H9 (cell line): ENCODE measurements around the gene KRT85. TPM values are rescaled to one million over a fixed set of nuclear protein-coding genes. Genes with fewer than 3 reads are reported as not detected.

Experiments used
- DNase-seq: peaks from one replicate; pipeline ENCODE4 v3.0.0-alpha.2; 2017
- H2AFZ ChIP-seq: one replicate; pipeline ENCODE4 v1.6.1; 2013; ENCODE audit warnings: mild to moderate bottlenecking, low read length, control low read depth, moderate library complexity
- H2AK5ac ChIP-seq: 2 replicates; pipeline ENCODE4 v1.6.1; 2013; ENCODE audit warnings: low read length, control low read depth, mixed read lengths; ENCODE audit not compliant: insufficient read length
- H2BK120ac ChIP-seq: one replicate; pipeline ENCODE4 v1.6.1; 2013; ENCODE audit warnings: low read depth, mild to moderate bottlenecking, low read length, control low read depth, inconsistent platforms; ENCODE audit not compliant: poor library complexity, severe bottlenecking
- H2BK12ac ChIP-seq: 2 replicates; pipeline ENCODE4 v1.6.1; 2013; ENCODE audit warnings: low read length, control low read depth, mixed read lengths, low read depth; ENCODE audit not compliant: insufficient read length
- H2BK15ac ChIP-seq: 2 replicates; pipeline ENCODE4 v1.6.1; 2013; ENCODE audit warnings: low read depth, low read length, control low read depth
- H2BK20ac ChIP-seq: one replicate; pipeline ENCODE4 v1.6.1; 2013; ENCODE audit warnings: low read depth, mild to moderate bottlenecking, low read length, control low read depth, inconsistent platforms; ENCODE audit not compliant: poor library complexity, severe bottlenecking
- H2BK5ac ChIP-seq: 2 replicates; pipeline ENCODE4 v1.6.1; 2013; ENCODE audit warnings: low read length, control low read depth, mixed read lengths; ENCODE audit not compliant: insufficient read length
- H3K14ac ChIP-seq: 2 replicates; pipeline ENCODE4 v1.6.1; 2013; ENCODE audit warnings: low read length, control low read depth; ENCODE audit not compliant: insufficient read depth
- H3K18ac ChIP-seq: 2 replicates; pipeline ENCODE4 v1.6.1; 2013; ENCODE audit warnings: low read depth, mild to moderate bottlenecking, mixed read lengths, low read length, control low read depth; ENCODE audit not compliant: insufficient read length
- H3K23ac ChIP-seq: 2 replicates; pipeline ENCODE4 v1.6.1; 2013; ENCODE audit warnings: low read length, control low read depth, mixed read lengths, low read depth; ENCODE audit not compliant: insufficient read length
- H3K23me2 ChIP-seq: 2 replicates; pipeline ENCODE4 v1.6.1; 2013; ENCODE audit warnings: low read depth, mild to moderate bottlenecking, mixed read lengths, low read length, control low read depth; ENCODE audit not compliant: insufficient read length, poor library complexity, severe bottlenecking
- H3K27ac ChIP-seq: 2 replicates; pipeline ENCODE4 v1.5.1; 2013; ENCODE audit warnings: low read length, control low read depth, mixed read lengths, low read depth; ENCODE audit not compliant: insufficient read length
- H3K27me3 ChIP-seq: 2 replicates; pipeline ENCODE4 v1.6.1; 2013; ENCODE audit warnings: low read length, control low read depth, inconsistent platforms; ENCODE audit not compliant: insufficient read depth
- H3K4ac ChIP-seq: 2 replicates; pipeline ENCODE4 v1.6.1; 2013; ENCODE audit warnings: low read depth, mild to moderate bottlenecking, control low read depth, inconsistent platforms, low read length, moderate library complexity
- H3K4me1 ChIP-seq: 2 replicates; pipeline ENCODE4 v1.6.1; 2013; ENCODE audit warnings: low read length, control low read depth, inconsistent platforms; ENCODE audit not compliant: insufficient read depth
- H3K4me2 ChIP-seq: 2 replicates; pipeline ENCODE4 v1.6.1; 2013; ENCODE audit warnings: low read length, control low read depth, mixed read lengths; ENCODE audit not compliant: insufficient read length, insufficient read depth
- H3K56ac ChIP-seq: 2 replicates; pipeline ENCODE4 v1.6.1; 2013; ENCODE audit warnings: low read depth, mild to moderate bottlenecking, mixed read lengths, low read length, control low read depth; ENCODE audit not compliant: insufficient read length
- H3K79me1 ChIP-seq: 2 replicates; pipeline ENCODE4 v1.6.1; 2013; ENCODE audit warnings: low read depth, mild to moderate bottlenecking, moderate library complexity, low read length, control low read depth, inconsistent platforms; ENCODE audit not compliant: insufficient read depth, poor library complexity, severe bottlenecking
- H3K79me2 ChIP-seq: 2 replicates; pipeline ENCODE4 v1.6.1; 2013; ENCODE audit warnings: low read length, control low read depth, inconsistent platforms; ENCODE audit not compliant: insufficient read depth
- H3K9ac ChIP-seq: 2 replicates; pipeline ENCODE4 v1.6.1; 2013; ENCODE audit warnings: low read length, control low read depth, mixed read lengths; ENCODE audit not compliant: insufficient read length; ENCODE audit errors: extremely low read depth
- H3K9me3 ChIP-seq: one replicate; pipeline ENCODE4 v1.6.1; 2013; ENCODE audit warnings: low read depth, low read length, inconsistent platforms; ENCODE audit not compliant: control insufficient read depth
- H3T11ph ChIP-seq: one replicate; pipeline ENCODE4 v1.6.1; 2013; ENCODE audit warnings: mild to moderate bottlenecking, low read length, control low read depth, inconsistent platforms
- H4K20me1 ChIP-seq: one replicate; pipeline ENCODE4 v1.6.1; 2013; ENCODE audit not compliant: control insufficient read depth, insufficient read length, insufficient read depth
- H4K5ac ChIP-seq: 2 replicates; pipeline ENCODE4 v1.6.1; 2013; ENCODE audit warnings: low read depth, mild to moderate bottlenecking, mixed read lengths, low read length, control low read depth; ENCODE audit not compliant: insufficient read length
- H4K8ac ChIP-seq: replicated peaks from 2 replicates; pipeline ENCODE4 v1.6.1; 2013; ENCODE audit warnings: low read length, control low read depth, mixed read lengths, low read depth; ENCODE audit not compliant: insufficient read length
- H4K91ac ChIP-seq: 2 replicates; pipeline ENCODE4 v1.6.1; 2013; ENCODE audit warnings: low read depth, mild to moderate bottlenecking, moderate library complexity, mixed read lengths, low read length, control low read depth; ENCODE audit not compliant: insufficient read length
- H3K27ac Mint-ChIP-seq, 3 experiments: 2 replicates in 2 of 3; 3 replicates in 1 of 3; pipeline ENCODE4 v1.8.0; 2020 to 2021; ENCODE audit warnings: mixed read lengths in 3 of 3, mild to moderate bottlenecking in 1 of 3, moderate library complexity in 1 of 3
- H3K27me3 Mint-ChIP-seq: 2 replicates; pipeline ENCODE4 v1.8.0; 2021; ENCODE audit warnings: low read depth, mild to moderate bottlenecking, moderate library complexity, mixed read lengths
- H3K36me3 Mint-ChIP-seq, 3 experiments: 2 replicates in 2 of 3; 3 replicates in 1 of 3; pipeline ENCODE4 v1.8.0; 2020 to 2021; ENCODE audit warnings: low read depth in 3 of 3, mixed read lengths in 3 of 3; ENCODE audit not compliant: insufficient read depth in 1 of 3
- H3K4me1 Mint-ChIP-seq, 2 experiments: 2 replicates each; pipeline ENCODE4 v1.8.0; 2020; ENCODE audit warnings: mixed read lengths in 2 of 2
- H3K4me3 Mint-ChIP-seq, 2 experiments: 2 replicates in 1 of 2; 3 replicates in 1 of 2; pipeline ENCODE4 v1.8.0; 2020 to 2021; ENCODE audit warnings: mild to moderate bottlenecking in 2 of 2, mixed read lengths in 2 of 2, moderate library complexity in 1 of 2
- H3K9me3 Mint-ChIP-seq, 2 experiments: 2 replicates in 1 of 2; 3 replicates in 1 of 2; pipeline ENCODE4 v1.8.0; 2020; ENCODE audit warnings: mild to moderate bottlenecking in 2 of 2, mixed read lengths in 2 of 2, moderate library complexity in 1 of 2
- CTCF ChIP-seq: fragments of 200-600 bp; sonication (generic); conservative IDR thresholded peaks from 3 replicates; pipeline ENCODE4 v1.8.0; 2021; ENCODE audit warnings: antibody characterized with exemption, mild to moderate bottlenecking
- WGBS: extraction: QIAGEN DNeasy Blood & Tissue Kit; methylation state at CpG from one replicate; pipeline ENCODE4 v1.1.7; 2013; ENCODE audit warnings: missing lambda C conversion rate, low lambda C conversion rate, mixed read lengths; ENCODE audit not compliant: insufficient read length; ENCODE audit errors: extremely low coverage; 5-methylcytosine and 5-hydroxymethylcytosine counted together
- total RNA-seq: library from RNA; stranded (reverse); gene quantifications from 2 replicates; pipeline ENCODE4 v1.2.1, GENCODE V29; 2021

Gene KRT85
- total RNA-seq, 1 experiment from 2014 or later: not detected

- Mint-ChIP-seq H3K4me1 (peaks cover 0 to 11% of the 10 kb centered on the region in 2 experiments; a peak in 2 of 4 replicates), H3K4me3 (no peak overlapping the region), H3K27me3 (peaks cover 13% of the 10 kb centered on the region), H3K9me3 (no peaks in the 10 kb centered on the region), H3K27ac (no peak overlapping the region), H3K36me3 (no peaks in the 10 kb centered on the region)
- Histone ChIP-seq H3K14ac (no peak overlapping the region; the same call in 1 of the 2 replicates), H3K23ac (no peak overlapping the region), H2BK20ac (no peak overlapping the region), H3K27me3 (no peaks in the 10 kb centered on the region), H3K9me3 (no peaks in the 10 kb centered on the region), H3K56ac (no peak overlapping the region), H3K4me1 (no peaks in the 10 kb centered on the region), H4K5ac (no peak overlapping the region), H3K4ac (no peak overlapping the region), H3K4me2 (no peak overlapping the region), H2BK120ac (no peak overlapping the region), H4K8ac (no peak overlapping the region), H3K18ac (no peak overlapping the region), H3K9ac (no peak overlapping the region), H2BK5ac (no peak overlapping the region), H2BK15ac (no peak overlapping the region), H3T11ph (no peak overlapping the region), H2AFZ (no peak overlapping the region), H3K79me1 (no peaks in the 10 kb centered on the region), H4K20me1 (no peaks in the 10 kb centered on the region), H3K27ac (no peak overlapping the region), H2BK12ac (no peak overlapping the region), H3K79me2 (no peaks in the 10 kb centered on the region), H2AK5ac (no peak overlapping the region), H3K23me2 (no peaks in the 10 kb centered on the region), H4K91ac (no peak overlapping the region)
- no peak for TF ChIP-seq CTCF
- no CpG with 5 or more reads among the region's 3 CpGs for WGBS
- DNase-seq: no peak
Measured at GRCh38 chr12:52369211-52369610, 1.9 kb upstream of the KRT85 start.
